GM21381 (cell line): ENCODE results near the gene PCDHB2.
"Not testable (repeated sequence)": the region's sequence is repeated elsewhere in the genome, so short reads cannot be mapped to it uniquely, and the experiment has no call there.

Experiments used
- ATAC-seq: cut with Tn5 transposase; IDR thresholded peaks from one replicate; pipeline ENCODE4 v1.9.1; 2021; ENCODE audit warnings: mild to moderate bottlenecking, moderate library complexity; ENCODE audit not compliant: unreplicated experiment

Gene PCDHB2

GRCh38 chr5:141094481-141095262 is at the start of gene PCDHB2:
PCDHB2 (plus strand) TSS chr5:141094615; CDS start chr5:141094791, 176 bp downstream.
- no peak for ATAC-seq

- no peak for ATAC-seq
These were observed 43.5 kb upstream of the PCDHB2 start, which contains the start of gene PCDHB1 for GRCh38 chr5:141050622-141051520. PCDHB1 (plus strand) TSS chr5:141051374; CDS start chr5:141051471, 97 bp downstream.

GRCh38 chr5:141051521-141051866 is 42.9 kb upstream of the PCDHB2 start:
- no peak for ATAC-seq

GRCh38 chr5:141077826-141078225 is 16.6 kb upstream of the PCDHB2 start:
- ATAC-seq, result no peak

- no peak for ATAC-seq
These were observed 12.2 kb upstream of the PCDHB2 start for GRCh38 chr5:141082228-141082627.

GRCh38 chr5:141084487-141084989 is 9.9 kb upstream of the PCDHB2 start:
- ATAC-seq, result no peak

- ATAC-seq, result no peak
These were observed 837 bp downstream of the PCDHB2 start for GRCh38 chr5:141095263-141095641.

GRCh38 chr5:141096181-141096580 is 1.8 kb downstream of the PCDHB2 start:
- ATAC-seq, result not testable (repeated sequence)

- ATAC-seq, result not testable (repeated sequence)
These were observed 2.2 kb downstream of the PCDHB2 start for GRCh38 chr5:141096586-141096985.

- no peak for ATAC-seq
These were observed 5.9 kb downstream of the PCDHB2 start, which contains the start of gene PCDHB3 for GRCh38 chr5:141100243-141100805. PCDHB3 (plus strand) TSS chr5:141100473; CDS start chr5:141100650, 177 bp downstream.

GRCh38 chr5:141101059-141101458 is 6.6 kb downstream of the PCDHB2 start:
- ATAC-seq, result no peak

- ATAC-seq, result not testable (repeated sequence)
These were observed 7.7 kb downstream of the PCDHB2 start for GRCh38 chr5:141102070-141102469.

- not testable (repeated sequence) for ATAC-seq
These were observed 8.1 kb downstream of the PCDHB2 start for GRCh38 chr5:141102471-141102870.

- no peak for ATAC-seq
These were observed 10.9 kb downstream of the PCDHB2 start for GRCh38 chr5:141105350-141105749.

GRCh38 chr5:141119250-141119649 is 24.8 kb downstream of the PCDHB2 start:
- ATAC-seq, result no peak

- ATAC-seq, result no peak
These were observed 27.1 kb downstream of the PCDHB2 start, which contains the start of gene PCDHB4 for GRCh38 chr5:141121563-141121962. PCDHB4 (plus strand) TSS chr5:141121818; CDS start chr5:141121999, 181 bp downstream.

- ATAC-seq, result no peak
These were observed 27.6 kb downstream of the PCDHB2 start for GRCh38 chr5:141121985-141122384.

GRCh38 chr5:141123396-141124135 is 29.2 kb downstream of the PCDHB2 start:
- ATAC-seq, result not testable (repeated sequence)

- no peak for ATAC-seq
These were observed 32.9 kb downstream of the PCDHB2 start for GRCh38 chr5:141127305-141127704.

- no peak for ATAC-seq
These were observed 40.8 kb downstream of the PCDHB2 start, which contains the start of gene PCDHB5 for GRCh38 chr5:141135030-141135717. PCDHB5 (plus strand) TSS chr5:141135206; CDS start chr5:141135435, 229 bp downstream.
